Measurements from ENCODE around the gene SLC10A6.

SLC10A6 gene

DNA sequence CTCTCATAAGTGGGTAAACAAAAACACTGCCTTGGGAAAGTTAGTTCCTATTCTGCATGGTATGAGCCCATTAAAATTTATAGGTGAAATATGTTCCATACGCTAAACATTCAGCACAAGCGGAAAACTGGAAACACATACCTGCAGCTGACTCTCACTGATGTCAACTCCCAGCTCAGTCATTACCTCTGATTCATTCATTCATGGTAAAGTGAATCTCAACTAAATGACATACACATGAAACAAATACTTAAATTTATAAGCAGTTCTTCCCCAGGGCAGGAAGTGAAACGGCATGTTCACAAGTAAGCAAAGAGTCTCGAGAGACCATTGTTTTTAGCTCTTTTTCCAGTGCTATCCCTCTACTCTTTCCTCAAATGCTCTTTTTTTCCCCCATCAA is 1.6 kb downstream of the SLC10A6 start:
- no peak for DNase-seq

DNA sequence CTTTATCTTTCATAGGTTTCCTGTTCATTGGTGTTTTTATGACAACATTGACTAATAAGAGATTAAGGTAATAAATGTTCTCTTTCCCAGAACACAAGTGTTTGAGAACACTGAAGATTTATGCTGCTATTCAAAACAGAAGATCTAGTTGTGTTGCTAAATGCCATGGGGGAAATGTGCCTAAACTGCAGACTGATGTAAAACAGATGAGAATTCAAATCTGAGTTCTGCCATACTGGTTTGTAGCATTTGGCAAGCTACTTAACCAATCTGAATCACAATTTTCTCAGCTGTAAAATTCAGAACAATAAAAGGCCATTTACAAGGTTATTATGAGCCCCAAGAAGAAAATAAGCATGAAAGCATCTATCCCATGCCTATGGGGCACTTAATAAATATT is 2.3 kb downstream of the SLC10A6 start:
- DNase-seq = no peak

DNA sequence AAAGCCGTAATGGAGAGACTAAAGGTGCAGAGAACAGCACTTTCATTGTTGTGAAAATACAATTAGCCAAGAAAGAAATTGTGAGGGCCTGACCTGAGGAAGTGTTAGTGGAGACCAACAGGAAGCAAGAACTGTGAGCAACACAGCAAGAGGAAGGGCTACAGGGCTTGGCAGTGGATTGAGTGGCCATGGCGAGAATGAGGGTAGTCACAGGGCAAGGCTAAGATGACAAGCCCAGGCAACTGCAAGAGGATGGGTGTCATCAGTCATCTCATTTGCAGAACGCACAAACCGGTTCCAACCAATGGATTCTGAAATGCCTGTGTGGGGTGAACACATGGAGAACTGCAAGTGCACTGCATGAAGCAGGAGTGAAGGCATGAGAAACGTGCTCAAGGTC is 3.6 kb downstream of the SLC10A6 start:
- DNase-seq = peak; percentile 3 to 13

DNA sequence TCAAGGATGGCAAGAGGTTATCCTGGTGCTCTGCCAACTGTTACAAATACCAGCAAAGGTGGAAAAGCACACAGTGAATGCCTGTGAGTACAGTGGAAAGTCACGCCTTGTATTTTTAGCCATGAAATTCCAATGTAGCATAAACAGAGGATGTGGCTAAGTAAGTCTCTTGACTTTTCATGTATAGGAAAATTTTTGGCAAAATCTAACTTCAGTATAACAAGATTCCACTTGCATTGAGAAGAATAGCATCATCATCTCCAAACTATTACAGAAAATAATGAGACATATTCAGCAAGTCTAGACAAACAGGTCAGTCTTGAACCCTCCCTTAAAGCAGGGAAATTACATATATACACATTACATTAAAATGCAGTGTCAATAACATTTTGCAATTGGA is 7.9 kb downstream of the SLC10A6 start:
- no peak for DNase-seq

DNA sequence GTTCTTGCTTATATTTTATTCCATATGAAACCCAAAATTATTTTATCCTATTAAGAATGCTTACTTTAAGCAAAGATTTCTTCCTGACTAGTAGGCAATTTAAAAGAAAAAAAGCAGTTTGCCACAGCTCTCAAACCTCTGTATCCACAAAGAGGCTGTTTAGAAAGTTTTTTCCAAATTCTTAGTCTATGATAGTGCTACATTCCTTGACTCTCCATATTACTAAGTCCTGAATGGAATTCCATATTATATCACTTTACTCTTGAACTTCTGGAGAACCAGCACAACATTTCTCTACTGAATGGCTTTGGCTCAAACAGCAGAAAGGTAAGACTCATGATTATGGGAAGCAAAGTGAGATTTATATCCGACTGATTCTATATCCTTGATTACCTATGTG is 8.3 kb downstream of the SLC10A6 start:
- DNase-seq = no peak

DNA sequence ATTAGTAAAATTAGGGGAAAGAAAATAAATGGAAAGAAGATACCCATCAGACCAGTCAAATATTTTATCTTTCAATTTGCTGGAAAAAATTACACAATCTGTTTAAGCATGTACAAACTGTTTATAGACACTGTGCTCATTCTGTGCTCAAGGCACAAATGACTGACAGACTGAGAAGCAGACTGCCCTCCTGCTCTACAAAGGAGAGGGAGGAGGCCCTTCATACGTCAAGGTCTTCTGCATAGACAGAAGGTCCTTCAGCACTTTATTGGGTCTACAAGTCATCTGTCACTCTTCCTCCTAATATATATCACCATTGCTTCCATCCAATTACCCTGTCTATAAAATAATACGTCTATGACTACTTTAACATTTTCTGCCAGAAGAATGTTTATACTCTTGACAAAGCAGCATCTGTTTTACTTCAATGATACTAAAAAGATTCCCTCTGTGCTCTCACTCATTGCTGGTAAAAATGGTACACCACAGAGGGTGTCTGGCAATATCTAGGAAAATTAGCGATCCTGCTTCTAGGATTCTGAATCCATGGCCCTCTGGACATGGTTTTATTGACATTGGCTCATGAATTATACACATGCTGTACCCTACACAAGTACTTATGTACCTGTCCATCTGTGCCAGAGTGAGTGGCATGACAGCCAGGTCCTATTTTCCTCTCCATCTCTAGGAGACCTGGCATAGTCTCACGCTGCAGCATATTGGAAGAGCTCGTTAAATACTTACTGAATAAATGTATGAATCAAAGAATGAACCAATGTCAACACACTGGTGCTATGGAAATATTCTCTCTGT is 11.3 kb downstream of the SLC10A6 start:
- DNase-seq = no peak

DNA sequence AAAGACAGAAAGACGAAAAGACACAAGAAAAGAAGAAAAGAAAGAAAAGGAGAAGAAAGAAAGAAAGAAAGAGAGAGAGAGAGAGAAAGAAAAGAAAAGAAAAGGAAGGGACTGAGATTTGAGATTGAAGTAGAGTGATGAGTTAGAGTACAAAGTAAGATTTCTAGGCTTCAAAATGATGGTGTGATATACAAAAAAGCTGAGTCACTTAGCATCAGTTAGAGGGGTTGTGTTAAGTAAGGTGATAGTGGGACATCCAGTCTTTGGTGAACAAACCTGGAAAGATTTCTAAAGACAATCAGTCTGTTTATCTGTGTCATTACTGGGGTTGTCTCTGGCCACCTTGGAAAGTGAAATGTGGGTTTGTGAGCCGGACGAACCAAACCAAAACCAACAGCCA is 13.5 kb downstream of the SLC10A6 start:
- DNase-seq = no peak

DNA sequence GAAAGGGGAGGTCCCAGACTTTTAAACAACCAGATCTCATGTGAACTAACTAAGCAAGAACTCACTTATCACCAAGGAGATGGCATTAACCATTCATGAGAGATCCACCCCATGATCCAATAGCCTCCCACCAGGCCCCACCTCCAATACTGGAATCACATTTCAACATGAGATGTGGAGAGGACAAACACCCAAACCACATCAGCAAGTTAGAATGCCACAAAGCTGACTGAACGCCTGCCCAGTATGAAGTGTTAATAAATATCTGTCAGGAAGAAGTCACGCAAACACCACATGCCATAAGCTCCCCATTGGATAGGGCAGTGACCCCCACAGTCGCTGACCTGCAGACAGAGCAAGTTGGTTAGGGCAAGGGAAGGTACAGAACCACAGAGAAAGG is 14.3 kb downstream of the SLC10A6 start:
- DNase-seq = no peak

DNA sequence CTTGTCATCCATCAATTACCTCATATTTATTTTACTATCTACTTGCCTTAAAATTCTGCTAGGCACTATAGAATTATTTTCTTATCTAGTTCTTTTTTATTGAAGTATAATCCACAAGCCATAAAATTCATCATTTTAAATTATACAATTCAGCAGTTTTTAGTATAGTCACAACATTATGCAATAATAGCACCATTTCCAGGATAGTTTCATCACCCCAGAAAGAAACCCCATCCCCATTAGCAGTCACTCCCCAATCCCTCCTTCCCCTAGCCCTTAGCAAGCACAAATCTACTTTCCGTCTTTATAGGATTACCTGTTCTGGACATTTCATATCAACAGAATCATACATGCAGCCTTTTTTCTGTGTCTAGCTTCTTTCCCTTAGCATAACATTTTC is 15.6 kb downstream of the SLC10A6 start:
- no peak for DNase-seq

DNA sequence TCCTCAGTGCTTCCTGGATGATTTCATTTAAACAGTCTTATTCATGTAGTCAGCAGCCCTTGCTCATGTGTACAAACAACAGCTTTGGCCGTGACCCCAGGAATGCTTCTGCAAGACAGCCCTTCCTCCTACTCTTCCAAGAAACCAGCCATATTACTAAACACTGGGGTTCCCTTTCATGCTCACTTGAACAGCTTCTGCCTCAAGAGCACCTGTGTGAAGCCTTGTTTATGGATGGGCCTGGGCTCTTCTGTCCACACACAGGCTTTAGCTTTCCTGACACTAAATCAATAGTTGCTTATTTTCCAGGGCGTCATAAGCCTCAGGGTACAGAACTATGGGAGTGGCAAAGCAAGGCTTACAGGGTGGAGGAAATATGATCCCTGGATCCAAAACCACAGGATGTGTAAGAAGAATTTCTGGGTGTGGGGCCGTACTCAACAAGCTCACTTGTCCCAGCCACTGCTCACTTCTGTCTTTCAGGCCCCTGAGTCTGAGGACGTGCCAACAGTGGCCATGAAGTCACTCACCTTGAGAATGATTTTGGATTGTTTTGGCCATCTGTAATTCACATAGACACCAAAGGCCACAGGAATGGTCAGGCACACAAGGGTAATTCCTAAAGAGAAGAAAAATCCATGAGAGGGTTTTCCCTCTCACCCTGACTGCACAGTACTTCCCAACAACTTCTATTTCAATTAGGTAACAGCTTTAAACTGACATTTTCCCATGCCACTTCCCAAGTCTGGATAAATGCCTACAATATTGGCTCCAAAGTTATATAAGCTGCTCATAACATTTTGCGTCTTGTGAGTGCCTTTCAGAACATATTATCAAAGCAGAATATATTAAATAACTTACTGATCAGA is 17.7 kb downstream of the SLC10A6 start:
- DNase-seq = peak; percentile 70 to 81

DNA sequence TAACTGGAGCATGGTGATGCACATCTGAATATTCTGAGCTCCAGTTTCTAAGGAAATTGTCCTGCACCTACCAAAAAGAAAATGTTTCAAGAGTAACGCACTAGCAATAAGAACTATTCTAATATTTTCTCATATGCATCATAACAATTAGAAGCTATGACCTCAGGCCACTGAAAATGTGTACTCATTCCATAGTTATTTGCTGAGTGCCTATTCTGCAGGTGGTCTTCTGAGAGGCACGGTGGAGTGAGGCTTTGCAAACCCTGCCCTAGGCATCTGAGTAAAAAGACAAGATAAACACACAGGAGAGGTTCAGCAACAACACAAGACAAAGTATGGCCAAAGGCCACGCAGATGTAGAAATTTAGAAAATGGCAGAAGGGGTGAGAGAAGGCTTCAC is 23.7 kb downstream of the SLC10A6 start:
- no peak for DNase-seq

DNA sequence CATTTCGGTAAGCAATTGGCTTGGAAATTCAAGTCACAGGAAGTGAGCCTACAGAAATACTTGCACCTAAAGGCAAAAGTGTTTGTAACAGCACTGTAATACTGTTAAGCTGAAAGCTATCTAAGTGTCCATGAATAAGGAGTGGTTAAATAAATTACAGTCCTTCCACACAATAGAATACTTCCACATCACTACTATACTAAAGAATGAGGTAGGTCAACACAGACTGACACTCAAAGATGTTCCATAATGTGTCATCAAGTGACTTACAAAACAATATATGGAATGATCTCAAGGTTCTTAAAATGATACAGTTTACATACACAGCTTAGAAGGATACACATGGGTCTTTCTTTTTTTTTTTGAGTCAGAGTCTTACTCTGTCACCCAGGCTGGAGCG is 27.0 kb downstream of the SLC10A6 start:
- no peak for DNase-seq

DNA sequence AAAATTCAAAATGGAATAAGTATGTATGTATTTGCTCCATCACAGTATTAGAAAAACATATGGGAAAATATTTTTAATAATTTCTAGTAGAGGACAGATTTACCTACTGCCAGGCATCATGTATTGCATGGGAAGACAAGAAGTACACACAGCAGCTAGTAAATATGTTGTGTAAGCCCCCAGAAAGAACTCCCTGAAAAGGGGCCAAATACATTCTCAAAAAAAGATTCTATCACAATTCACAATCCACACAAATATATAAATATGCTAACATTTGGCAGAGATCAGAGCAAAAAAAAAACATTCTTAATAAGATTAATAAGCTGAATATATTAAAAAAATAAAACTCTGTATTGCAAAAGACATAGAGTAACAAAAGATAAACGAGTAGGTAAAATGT is 28.0 kb downstream of the SLC10A6 start:
- DNase-seq = no peak

DNA sequence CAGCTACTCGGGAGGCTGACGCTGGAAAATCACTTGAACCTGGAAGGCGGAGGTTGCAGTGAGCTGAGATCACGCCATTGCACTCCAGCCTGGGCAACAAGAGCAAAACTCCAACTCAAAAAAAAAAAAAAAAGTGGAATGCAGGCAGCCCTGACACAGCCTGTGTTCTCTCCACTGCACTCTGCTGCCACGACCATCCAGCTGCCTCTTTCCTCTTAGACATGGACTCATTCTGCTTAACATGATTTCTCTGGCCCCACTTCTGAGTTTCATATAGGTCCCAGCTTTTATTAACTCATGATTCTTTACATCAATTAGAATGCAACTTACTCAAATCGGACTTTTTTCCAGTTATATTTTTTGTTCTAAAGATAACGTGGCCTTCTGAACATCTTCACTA is 29.6 kb downstream of the SLC10A6 start:
- DNase-seq = no peak

DNA sequence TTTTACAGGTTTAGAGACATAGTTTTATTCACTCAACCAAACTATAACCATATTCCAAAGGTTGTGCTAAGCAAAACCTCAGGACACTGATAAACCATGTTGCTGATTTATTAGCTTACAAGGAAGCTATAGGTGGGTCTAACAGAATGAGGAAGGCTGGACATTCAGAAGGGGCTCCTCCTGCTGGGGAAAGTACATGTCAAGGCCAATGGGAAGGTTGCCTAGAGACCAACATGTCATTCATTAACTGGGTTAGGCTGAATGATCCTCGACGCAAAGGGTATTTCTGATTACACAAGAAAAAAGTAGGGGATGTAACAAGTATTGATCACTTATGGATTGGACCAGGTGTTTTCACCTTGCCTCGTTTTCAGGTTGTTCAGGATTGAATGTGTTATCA is 30.3 kb downstream of the SLC10A6 start:
- no peak for DNase-seq

DNA sequence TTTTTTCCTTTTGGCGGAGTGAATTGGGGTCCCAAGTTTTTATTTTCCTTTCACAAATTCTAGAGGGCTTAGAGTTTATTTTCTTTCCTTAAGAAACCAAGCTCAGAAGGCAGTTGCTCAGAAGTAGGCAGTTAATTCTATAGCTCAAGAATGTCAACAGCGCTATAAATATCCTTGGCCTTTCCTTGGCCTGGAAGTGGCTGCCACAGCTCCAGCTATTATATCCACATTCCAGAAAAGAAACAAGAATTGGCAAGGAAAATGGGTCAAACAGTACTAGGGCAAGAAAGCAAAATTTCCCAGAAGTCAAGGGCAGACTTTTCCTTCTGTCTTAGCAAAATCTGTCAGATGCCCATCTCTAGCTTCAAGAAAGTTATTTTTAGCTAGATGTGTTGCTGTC is 31.0 kb downstream of the SLC10A6 start:
- DNase-seq = no peak

DNA sequence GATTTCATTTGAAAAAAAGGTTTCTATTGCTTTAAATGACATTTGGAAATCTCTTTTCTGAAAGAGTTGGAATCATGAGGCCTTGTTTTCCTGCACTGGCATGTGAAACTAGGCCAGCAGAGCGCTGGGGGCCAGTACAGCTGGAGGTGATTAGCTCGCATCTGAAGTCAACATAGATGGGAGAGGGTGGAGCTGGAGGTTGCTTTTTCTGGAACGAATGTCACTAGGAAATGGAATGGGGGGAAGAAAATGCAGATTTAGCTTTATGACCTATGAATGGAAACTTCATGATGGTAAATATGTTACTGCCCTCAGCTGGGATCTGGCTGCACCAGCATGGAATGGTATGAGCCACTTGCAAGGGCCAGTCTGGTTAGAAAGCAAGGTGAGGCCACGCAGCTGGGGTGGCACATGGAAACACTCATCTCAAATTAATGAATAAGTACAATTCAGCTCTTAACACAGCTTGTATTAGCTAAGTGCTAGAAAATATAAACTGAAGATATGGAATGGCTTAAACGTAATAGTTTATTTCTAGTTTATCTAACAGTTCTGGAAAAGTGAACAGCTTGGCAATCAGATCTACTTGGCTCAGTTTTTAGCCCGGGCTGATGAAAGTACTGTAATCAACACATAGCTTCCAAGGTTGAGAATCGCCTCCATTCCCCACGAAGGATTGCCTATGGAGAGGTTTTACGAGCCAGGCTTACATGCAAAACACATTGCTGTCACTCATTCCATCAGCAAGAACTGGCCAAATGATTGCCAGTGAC is 32.5 kb downstream of the SLC10A6 start:
- no peak for DNase-seq

DNA sequence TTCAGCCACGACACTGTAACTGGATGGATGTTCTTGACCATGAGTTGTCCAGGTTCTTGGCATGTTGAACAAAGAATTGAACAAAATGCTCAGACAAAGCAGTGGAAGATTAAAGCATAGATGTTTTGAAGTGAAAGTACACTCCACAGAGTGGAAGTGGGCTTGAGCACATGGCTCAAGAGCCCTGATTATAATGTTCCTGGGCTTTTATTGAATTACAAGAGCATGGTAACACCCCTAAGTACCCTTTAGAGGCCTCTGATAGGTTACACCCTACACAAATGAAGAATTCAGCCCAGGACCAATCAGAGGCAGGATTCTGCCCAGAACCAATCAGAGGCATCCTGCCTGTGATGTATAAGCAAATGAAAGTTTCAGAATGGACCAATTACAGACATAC is 33.5 kb downstream of the SLC10A6 start:
- DNase-seq = no peak

DNA sequence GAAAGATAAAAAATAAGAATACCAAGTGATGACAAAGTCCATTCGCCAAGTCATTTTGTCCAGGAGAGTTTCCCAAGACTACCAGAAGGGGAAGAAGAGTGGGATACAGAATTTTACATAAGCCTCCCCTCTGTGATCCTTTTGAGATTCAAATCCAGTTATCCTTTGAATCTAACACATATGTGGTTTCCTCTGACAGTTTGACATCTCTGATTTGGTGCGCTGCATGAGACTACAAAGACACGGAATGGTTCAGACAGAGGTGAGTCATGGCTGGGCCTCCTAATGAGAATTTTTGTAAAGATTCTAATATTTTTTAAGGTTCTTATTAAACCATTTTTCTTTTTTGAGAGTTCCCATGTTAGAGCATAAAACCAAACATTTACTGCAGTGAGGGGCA is 38.3 kb downstream of the SLC10A6 start:
- DNase-seq = no peak

DNA sequence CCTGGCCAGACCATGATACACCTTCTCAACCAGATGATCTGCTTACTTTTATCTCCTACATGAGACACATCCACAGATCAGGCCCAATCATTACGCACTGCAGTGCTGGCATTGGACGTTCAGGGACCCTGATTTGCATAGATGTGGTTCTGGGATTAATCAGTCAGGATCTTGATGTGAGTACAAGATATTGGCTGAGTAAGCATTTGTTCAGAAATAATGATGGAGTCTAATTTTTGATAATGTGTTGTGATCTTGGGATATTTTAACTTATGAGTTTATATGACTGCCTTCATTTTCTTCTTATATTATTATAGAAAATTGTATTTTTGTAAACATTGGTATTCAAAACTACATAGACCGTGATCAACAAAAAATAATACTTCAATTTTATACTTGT is 39.4 kb downstream of the SLC10A6 start:
- DNase-seq = no peak

DNA sequence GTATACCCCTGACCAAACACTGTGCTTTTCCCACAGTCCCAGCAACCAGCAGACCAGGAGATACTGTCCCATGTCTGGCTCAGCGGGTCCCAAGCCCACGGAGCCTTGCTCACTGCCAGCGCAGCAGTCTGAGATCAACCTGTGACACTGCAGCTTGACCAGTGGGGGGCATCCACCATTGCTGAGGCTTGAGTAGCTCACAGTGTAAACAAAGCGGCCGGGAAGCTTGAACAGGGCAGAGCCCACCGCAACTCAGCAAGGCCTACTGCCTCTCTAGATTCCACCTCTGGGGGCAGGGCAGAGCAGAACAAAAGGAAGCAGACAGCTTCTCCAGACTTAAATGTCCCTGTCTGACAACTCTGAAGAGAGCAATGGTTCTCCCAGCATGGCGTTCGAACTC is 58.1 kb downstream of the SLC10A6 start:
- DNase-seq = no peak

DNA sequence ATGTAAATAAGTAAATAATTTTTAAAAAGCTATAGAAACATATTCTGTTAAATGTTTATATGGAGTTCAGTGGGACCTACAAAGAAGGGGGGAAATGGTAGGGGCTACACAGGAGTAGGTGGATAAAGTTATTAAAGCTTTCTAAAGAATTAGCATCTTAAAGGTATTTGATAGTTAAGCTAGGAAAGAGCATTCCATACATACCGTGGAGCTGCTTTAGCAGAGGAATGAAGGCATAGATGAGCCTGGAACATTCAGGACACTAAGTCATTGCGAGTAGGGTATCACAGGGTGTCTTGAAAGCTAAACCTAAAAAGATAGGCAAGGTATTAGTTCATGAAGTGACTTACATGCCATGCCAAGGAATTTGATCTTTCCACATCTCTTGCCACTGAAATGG is 60.4 kb downstream of the SLC10A6 start:
- no peak for DNase-seq

DNA sequence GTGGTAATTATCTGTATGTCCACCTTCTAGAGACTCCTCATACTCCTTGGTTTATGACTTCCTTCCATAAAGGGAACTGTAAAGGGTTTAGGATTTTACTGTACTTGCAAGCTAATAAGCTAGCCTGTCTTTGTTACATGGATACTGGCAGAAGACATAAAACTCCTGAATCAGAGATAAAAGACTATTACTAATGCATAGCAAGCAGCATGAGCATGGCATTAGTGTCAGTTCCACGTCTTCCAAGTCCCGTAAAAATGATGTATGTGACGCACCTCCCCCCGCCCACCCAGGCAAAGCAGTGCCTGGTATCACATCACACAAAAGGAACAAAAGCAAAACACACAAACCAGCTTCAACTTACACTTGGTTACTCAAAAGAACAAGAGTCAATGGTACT is 71.0 kb downstream of the SLC10A6 start:
- DNase-seq = no peak

DNA sequence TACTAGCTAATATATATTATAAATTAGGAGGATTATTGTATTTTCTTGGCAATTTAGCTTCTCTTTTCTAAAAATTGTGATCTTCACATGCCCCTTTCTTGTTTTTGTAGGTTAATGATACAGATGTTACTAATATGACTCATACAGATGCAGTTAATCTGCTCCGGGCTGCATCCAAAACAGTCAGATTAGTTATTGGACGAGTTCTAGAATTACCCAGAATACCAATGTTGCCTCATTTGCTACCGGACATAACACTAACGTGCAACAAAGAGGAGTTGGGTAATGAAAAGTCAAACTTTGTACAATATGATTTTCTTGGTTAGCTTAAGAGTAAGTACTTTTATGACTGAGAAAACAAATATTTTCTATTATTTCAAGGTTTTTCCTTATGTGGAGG is 74.1 kb downstream of the SLC10A6 start:
- no peak for DNase-seq

All from inflammatory macrophage treated with lipopolysaccharide for 1 hour (primary cell).